ENCODE data around the gene ZFHX3. TPM values are rescaled to one million over a fixed set of nuclear protein-coding genes. Genes with fewer than 3 reads are reported as not detected.

Gene ZFHX3
- polyA plus RNA-seq, 1 experiment = 2.2 TPM

DNA sequence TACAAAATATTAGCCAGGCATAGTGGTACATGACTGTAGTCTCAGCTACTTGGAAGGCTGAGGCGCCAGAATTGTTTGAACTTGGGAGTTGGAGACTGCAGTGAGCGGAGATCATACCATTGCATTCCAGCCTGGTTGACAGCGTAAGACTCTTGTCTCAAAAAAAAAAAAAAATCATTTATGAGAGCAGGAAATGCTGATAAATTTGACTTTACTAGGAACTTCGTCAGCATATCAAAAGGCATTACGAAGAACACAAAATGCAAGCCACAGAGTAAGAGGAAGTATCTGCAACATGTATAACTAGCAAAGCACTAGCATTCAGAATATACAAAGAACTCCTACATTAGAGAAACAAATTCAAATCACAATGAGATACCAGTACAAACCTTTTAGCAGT, 279.3 kb downstream of the ZFHX3 start:
- POLR2A ChIA-PET = no interaction called here
- TF ChIP-seq, protein P1, sequence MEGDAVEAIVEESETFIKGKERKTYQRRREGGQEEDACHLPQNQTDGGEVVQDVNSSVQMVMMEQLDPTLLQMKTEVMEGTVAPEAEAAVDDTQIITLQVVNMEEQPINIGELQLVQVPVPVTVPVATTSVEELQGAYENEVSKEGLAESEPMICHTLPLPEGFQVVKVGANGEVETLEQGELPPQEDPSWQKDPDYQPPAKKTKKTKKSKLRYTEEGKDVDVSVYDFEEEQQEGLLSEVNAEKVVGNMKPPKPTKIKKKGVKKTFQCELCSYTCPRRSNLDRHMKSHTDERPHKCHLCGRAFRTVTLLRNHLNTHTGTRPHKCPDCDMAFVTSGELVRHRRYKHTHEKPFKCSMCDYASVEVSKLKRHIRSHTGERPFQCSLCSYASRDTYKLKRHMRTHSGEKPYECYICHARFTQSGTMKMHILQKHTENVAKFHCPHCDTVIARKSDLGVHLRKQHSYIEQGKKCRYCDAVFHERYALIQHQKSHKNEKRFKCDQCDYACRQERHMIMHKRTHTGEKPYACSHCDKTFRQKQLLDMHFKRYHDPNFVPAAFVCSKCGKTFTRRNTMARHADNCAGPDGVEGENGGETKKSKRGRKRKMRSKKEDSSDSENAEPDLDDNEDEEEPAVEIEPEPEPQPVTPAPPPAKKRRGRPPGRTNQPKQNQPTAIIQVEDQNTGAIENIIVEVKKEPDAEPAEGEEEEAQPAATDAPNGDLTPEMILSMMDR (IDR thresholded peaks at IDR 0.05; ENCODE audit: insufficient read depth, low read depth, low read length) = no peak
- no peak overlapping the region for H3K4me3 ChIP-seq (ENCODE audit: low read depth, low read length)
- no peaks in the 10 kb centered on the region for H3K36me3 ChIP-seq (ENCODE audit: control insufficient read depth, insufficient read depth, low read length)
- CTCF ChIA-PET = no interaction called here
- no peak for DNase-seq (ENCODE audit: low read depth)
- no peaks in the 10 kb centered on the region for H3K27me3 ChIP-seq (ENCODE audit: control insufficient read depth, insufficient read depth, low read length)

DNA sequence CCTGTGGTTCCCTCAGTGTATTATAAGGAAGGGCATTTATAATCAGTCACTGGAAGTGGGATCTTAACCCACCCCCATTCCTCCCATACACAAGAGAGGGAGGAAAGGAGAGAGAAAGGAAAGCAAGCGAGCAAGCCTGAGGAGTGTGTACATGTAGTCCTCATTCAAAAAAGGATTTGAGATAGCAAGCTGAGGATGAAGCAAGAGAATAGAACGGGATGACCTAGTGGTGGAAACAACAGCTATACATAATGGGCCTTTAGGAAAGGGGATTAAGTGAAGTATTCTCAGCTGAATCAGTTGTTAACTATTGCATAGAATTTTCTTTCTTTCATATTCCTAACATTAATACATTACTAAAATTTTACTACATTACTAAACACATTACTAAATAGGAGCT, 281.4 kb downstream of the ZFHX3 start:
- ChIA-PET POLR2A (no interaction called here), CTCF (interaction anchor here (1.1 kb wide), 1 partner anchor 9 kb away, joined by 3 read pairs; no protein-coding TSS in a partner anchor)
- Histone ChIP-seq H3K36me3 (ENCODE audit: control insufficient read depth, insufficient read depth, low read length) (no peaks in the 10 kb centered on the region), H3K4me3 (ENCODE audit: low read depth, low read length) (no peak overlapping the region), H3K27me3 (ENCODE audit: control insufficient read depth, insufficient read depth, low read length) (no peaks in the 10 kb centered on the region)
- DNase-seq (ENCODE audit: low read depth) = no peak
- TF ChIP-seq, protein P1 (IDR thresholded peaks at IDR 0.05; ENCODE audit: insufficient read depth, low read depth, low read length) = no peak

DNA sequence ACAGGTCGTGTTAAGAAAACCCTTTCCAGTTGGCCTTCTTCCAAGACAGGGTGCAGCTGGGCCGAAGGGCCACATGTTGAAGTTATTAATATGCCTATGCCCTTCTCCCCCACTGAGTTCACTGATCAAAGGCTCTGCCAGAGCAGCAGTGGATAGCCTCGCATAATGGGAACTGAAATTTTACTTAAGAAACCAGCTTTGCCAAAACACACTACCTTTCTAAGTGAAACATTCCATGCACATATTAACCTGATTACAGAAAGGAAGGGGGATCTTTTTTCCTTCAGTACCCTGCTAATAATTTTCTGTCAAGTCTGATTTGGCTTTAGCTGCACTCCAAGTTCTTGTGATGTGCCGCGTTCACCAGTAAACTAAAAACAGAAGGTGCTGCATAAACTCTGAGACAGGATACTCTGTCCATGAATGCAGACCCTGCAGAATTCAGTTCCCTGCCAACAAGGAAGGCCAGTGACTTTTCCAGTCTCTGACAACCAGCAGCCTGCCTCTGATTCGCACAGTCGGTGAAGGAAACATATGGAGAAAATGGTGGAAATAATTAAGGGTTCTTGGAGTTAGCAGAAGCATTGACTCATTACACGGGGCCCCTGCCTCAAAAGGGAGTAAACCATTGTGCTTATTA, 283.8 kb downstream of the ZFHX3 start:
- DNase-seq (ENCODE audit: low read depth) = no peak
- TF ChIP-seq, protein P1 (IDR thresholded peaks at IDR 0.05; ENCODE audit: insufficient read depth, low read depth, low read length) = no peak
- Histone ChIP-seq H3K36me3 (ENCODE audit: control insufficient read depth, insufficient read depth, low read length) (no peaks in the 10 kb centered on the region), H3K27me3 (ENCODE audit: control insufficient read depth, insufficient read depth, low read length) (no peaks in the 10 kb centered on the region), H3K4me3 (ENCODE audit: low read depth, low read length) (no peak overlapping the region)
- ChIA-PET POLR2A (no interaction called here), CTCF (no interaction called here)

DNA sequence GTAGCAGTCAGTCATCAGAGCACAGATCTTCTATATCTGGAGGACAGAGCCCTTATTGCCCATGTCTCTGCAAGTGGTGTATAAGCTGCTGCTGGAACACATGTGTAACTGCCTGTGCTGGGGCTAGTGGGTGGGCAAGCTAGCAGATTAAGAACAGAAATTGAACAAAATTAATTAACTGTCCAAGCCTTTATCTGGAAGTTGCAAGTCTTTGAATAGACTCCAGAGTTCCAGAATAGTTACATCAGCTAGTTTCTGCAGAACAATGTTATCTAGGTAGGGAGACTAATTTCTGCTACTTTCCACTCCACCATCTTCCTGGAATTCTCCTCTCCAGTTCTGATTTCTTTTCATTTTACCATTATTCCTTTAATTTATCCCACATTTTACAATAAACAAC, 287.3 kb downstream of the ZFHX3 start:
- H3K36me3 ChIP-seq (ENCODE audit: control insufficient read depth, insufficient read depth, low read length) = no peaks in the 10 kb centered on the region
- H3K4me3 ChIP-seq (ENCODE audit: low read depth, low read length) = no peak overlapping the region
- no peaks in the 10 kb centered on the region for H3K27me3 ChIP-seq (ENCODE audit: control insufficient read depth, insufficient read depth, low read length)
- DNase-seq (ENCODE audit: low read depth) = no peak
- POLR2A ChIA-PET = interaction anchor here (0.7 kb wide), 1 partner anchor 1118 kb away, joined by 4 read pairs; no protein-coding TSS in a partner anchor
- TF ChIP-seq, protein P1 (IDR thresholded peaks at IDR 0.05; ENCODE audit: insufficient read depth, low read depth, low read length) = no peak
- CTCF ChIA-PET = interaction anchor here (0.8 kb wide), 1 partner anchor 8 kb away, joined by 3 read pairs; no protein-coding TSS in a partner anchor

DNA sequence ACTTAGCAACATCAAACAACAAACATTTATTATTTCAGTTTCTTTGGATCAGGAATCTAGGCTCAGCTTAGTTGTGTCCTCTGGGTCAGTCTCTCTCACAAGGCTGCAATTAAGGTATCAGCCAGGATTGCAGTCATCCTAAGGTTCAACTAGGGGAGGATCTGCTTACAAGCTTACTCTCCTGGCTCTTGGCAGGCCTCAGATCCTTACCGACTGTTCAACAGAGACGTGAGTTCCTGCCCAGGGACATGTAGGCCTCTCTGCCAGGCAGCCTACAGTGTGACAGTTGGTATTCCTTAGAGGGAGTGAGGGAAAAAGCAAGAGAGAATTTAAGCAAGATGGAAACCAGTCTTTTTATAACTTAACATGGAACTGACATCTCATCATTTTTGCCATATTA, 294.0 kb downstream of the ZFHX3 start:
- Histone ChIP-seq H3K4me3 (ENCODE audit: low read depth, low read length) (no peak overlapping the region), H3K36me3 (ENCODE audit: control insufficient read depth, insufficient read depth, low read length) (no peaks in the 10 kb centered on the region), H3K27me3 (ENCODE audit: control insufficient read depth, insufficient read depth, low read length) (no peaks in the 10 kb centered on the region)
- ChIA-PET POLR2A (no interaction called here), CTCF (interaction anchor here (0.7 kb wide), 1 partner anchor 410 kb away, joined by 3 read pairs; no protein-coding TSS in a partner anchor)
- DNase-seq (ENCODE audit: low read depth) = no peak
- TF ChIP-seq, protein P1 (IDR thresholded peaks at IDR 0.05; ENCODE audit: insufficient read depth, low read depth, low read length) = no peak
